Prostate gland (tissue), 2 donors: ENCODE data around the gene TBC1D16.

ENCODE experiments used
- CTCF ChIP-seq, 4 experiments: fragments of 200-600 bp in 2 of 4; fragments of 450-650 bp in 2 of 4; sonication (generic) in 2 of 4; IDR thresholded peaks; 1 replicate in 3 of 4; 2 replicates in 1 of 4; pipeline ENCODE4 v1.5.1; 2016 to 2019; ENCODE audit warnings: antibody characterized with exemption in 4 of 4, mild to moderate bottlenecking in 2 of 4, moderate library complexity in 2 of 4
- POLR2A ChIP-seq: fragments of 450-650 bp; IDR thresholded peaks from one replicate; pipeline ENCODE4 v1.6.1; 2016; ENCODE audit warnings: antibody characterized with exemption, mild to moderate bottlenecking

DNA sequence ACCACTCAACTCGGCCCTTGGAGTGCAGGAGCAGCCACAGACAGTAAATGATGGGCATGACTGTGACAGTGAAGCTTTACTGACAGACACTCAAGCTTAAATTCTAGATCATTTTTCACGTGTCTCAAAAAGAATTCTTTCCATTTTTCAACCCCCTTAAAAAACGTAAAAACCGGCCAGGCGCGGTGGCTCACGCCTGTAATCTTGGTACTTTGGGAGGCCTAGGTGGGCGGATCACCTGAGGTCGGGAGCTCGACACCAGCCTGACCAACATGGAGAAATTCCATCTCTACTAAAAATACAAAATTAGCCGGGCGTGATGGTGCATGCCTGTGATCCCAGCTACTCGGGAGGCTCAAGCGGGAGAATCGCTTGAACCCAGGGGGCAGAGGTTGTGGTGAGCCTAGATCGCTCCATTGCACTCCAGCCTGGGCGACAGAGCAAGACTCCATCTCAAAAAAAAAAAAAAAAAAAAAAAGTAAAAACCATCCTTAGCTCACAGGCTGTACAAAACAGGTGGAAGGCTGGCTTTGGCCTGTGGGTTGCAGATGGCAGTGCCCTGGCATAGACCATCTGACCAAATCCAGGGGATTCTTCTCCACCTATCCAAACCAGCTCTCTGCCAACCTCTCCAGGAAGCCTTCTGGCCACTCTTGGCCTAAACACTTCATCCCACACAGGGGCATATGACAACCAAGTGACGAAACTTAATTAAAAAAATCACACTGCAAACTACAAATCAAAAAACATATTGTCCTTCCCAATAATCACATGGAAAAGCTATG lies 18.3 kb downstream of the TBC1D16 start:
- TF ChIP-seq CTCF (IDR thresholded peaks at IDR 0.05), result no peak
- TF ChIP-seq POLR2A, result no peak
